ENCODE measurements around the gene ARMS2. TPM values are rescaled to one million over a fixed set of nuclear protein-coding genes. Genes with fewer than 3 reads are reported as not detected.

The ARMS2 gene
- total RNA-seq, 1 experiment from 2014 or later = not detected

GRCh38 chr10:122448600-122448999 is 5.9 kb upstream of the ARMS2 start:
- ChIA-PET CTCF (no interaction called here), POLR2A (ENCODE audit: unreplicated experiment) (no interaction called here)
- Histone ChIP-seq H3K36me3 (ENCODE audit: low read depth, low read length) (no peaks in the 10 kb centered on the region), H3K9ac (ENCODE audit: low read length) (no peak overlapping the region), H3K9me2 (replicated peaks; ENCODE audit: low read length) (no peaks in the 10 kb centered on the region), H3F3A (ENCODE audit: low read length, unreplicated experiment) (no peaks in the 10 kb centered on the region), H3K9me3 (ENCODE audit: low read length) (no peaks in the 10 kb centered on the region), H3K4me1 (ENCODE audit: insufficient read depth, low read length) (no peaks in the 10 kb centered on the region), H3K79me2 (ENCODE audit: low read length) (no peaks in the 10 kb centered on the region), H3K4me3 (ENCODE audit: low read length) (no peak overlapping the region), H3K27ac (ENCODE audit: low read length) (no peak overlapping the region), H3K27me3 (ENCODE audit: low read length) (no peaks in the 10 kb centered on the region), H3K4me2 (ENCODE audit: low read length) (no peak overlapping the region), H4K20me1 (ENCODE audit: low read length) (no peaks in the 10 kb centered on the region), H2AFZ (ENCODE audit: low read length) (no peak overlapping the region)
- DNase-seq (no peak), ATAC-seq (no peak)
- no TSS peak for BruUV-seq (replicated peaks)
- TF ChIP-seq EZH2phosphoT487 (IDR thresholded peaks at IDR 0.05; ENCODE audit: borderline replicate concordance, low read length) = no peak
- intact Hi-C loops (cut with micrococcal nuclease) = no loop called here

DNA sequence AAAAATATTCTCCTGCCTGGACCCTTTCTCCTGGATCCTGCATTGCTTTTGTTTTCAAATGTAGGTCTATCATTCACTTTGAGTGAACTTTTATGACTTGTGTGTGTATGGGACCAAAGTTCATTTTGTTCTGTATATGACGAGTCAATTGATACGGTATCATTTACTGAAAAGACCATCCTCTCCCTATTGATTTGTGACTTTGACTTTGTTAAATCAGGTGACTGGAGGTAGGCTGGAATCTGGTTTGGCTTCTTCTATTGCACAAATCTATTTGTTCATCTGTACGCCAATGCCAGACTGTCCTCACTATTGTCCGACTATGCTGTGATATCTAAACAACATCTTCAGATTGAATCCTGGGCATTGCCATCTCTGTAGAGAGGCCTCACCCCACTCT is 5.3 kb upstream of the ARMS2 start:
- DNase-seq (no peak), ATAC-seq (no peak)
- intact Hi-C loops (cut with micrococcal nuclease) = no loop called here
- no peaks in the 10 kb centered on the region for H3K9me2 ChIP-seq (replicated peaks; ENCODE audit: low read length)
- H3K9ac ChIP-seq (ENCODE audit: low read length) = no peak overlapping the region
- no peaks in the 10 kb centered on the region for H3K9me3 ChIP-seq (ENCODE audit: low read length)
- H3K4me2 ChIP-seq (ENCODE audit: low read length) = no peak overlapping the region
- H2AFZ ChIP-seq (ENCODE audit: low read length) = no peak overlapping the region
- H3K4me1 ChIP-seq (ENCODE audit: insufficient read depth, low read length) = no peaks in the 10 kb centered on the region
- no TSS peak for BruUV-seq (replicated peaks)
- H3K4me3 ChIP-seq (ENCODE audit: low read length) = no peak overlapping the region
- TF ChIP-seq EZH2 (IDR thresholded peaks at IDR 0.05; ENCODE audit: low read length, unreplicated experiment) (no peak), EZH2phosphoT487 (IDR thresholded peaks at IDR 0.05; ENCODE audit: borderline replicate concordance, low read length) (no peak), CTCF (conservative IDR thresholded peaks at IDR 0.05; ENCODE audit: low read depth, low read length) (no peak)
- no peak overlapping the region for H3K27ac ChIP-seq (ENCODE audit: low read length)
- no peaks in the 10 kb centered on the region for H3K36me3 ChIP-seq (ENCODE audit: low read depth, low read length)
- H3F3A ChIP-seq (ENCODE audit: low read length, unreplicated experiment) = no peaks in the 10 kb centered on the region
- POLR2A ChIA-PET (ENCODE audit: unreplicated experiment) = no interaction called here
- H3K27me3 ChIP-seq (ENCODE audit: low read length) = no peaks in the 10 kb centered on the region
- no peaks in the 10 kb centered on the region for H3K79me2 ChIP-seq (ENCODE audit: low read length)
- CTCF ChIA-PET = no interaction called here
- no peaks in the 10 kb centered on the region for H4K20me1 ChIP-seq (ENCODE audit: low read length)

DNA sequence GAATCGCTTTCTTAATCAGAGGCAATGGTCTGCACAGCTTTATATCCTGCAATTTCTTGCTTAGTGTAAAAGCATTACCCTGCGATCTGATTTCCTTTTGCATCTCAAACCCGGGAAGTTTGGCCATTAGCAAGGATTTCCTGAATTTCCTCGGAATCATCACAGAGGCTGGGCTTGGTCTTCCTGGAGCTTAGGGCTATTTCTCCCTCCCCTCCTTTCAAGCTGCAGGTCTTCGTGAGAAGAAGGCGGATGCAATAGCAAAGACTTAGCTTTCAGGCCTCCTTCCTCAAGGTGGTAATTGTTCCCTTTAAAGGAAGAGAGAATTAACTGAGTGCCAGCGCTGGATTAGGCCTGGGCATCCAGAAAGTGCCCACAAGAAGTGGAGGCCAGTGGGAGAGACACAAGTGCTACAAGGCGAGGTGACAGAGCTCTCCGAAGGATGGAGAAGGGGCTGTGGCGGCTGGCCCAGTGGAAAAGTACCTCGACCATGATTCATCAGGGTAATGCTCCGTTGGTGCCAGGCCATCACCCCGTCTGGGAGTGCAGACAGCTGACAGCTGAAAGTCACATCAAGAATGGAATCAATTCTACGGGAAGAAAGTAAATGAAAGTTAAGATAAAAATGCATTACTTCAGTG is 4.0 kb upstream of the ARMS2 start:
- no peaks in the 10 kb centered on the region for H3K9me2 ChIP-seq (replicated peaks; ENCODE audit: low read length)
- H3K27ac ChIP-seq (ENCODE audit: low read length) = no peak overlapping the region
- no peaks in the 10 kb centered on the region for H3K27me3 ChIP-seq (ENCODE audit: low read length)
- no TSS peak for BruUV-seq (replicated peaks)
- H3K9ac ChIP-seq (ENCODE audit: low read length) = no peak overlapping the region
- no peaks in the 10 kb centered on the region for H3F3A ChIP-seq (ENCODE audit: low read length, unreplicated experiment)
- no peaks in the 10 kb centered on the region for H3K79me2 ChIP-seq (ENCODE audit: low read length)
- H3K4me1 ChIP-seq (ENCODE audit: insufficient read depth, low read length) = no peaks in the 10 kb centered on the region
- ATAC-seq (no peak), DNase-seq (no peak)
- intact Hi-C loops (cut with micrococcal nuclease) = no loop called here
- no peak overlapping the region for H3K4me2 ChIP-seq (ENCODE audit: low read length)
- ChIA-PET CTCF (no interaction called here), POLR2A (ENCODE audit: unreplicated experiment) (interaction anchor here (0.6 kb wide), 1 partner anchor 56 kb away, joined by 3 read pairs; no protein-coding TSS in a partner anchor)
- no peaks in the 10 kb centered on the region for H3K9me3 ChIP-seq (ENCODE audit: low read length)
- no peak for TF ChIP-seq CTCF (conservative IDR thresholded peaks at IDR 0.05; ENCODE audit: low read depth, low read length)
- no peak for TF ChIP-seq EZH2phosphoT487 (IDR thresholded peaks at IDR 0.05; ENCODE audit: borderline replicate concordance, low read length)
- TF ChIP-seq EZH2 (IDR thresholded peaks at IDR 0.05; ENCODE audit: low read length, unreplicated experiment) = no peak
- no peaks in the 10 kb centered on the region for H3K36me3 ChIP-seq (ENCODE audit: low read depth, low read length)
- no peak overlapping the region for H2AFZ ChIP-seq (ENCODE audit: low read length)
- no peaks in the 10 kb centered on the region for H4K20me1 ChIP-seq (ENCODE audit: low read length)
- H3K4me3 ChIP-seq (ENCODE audit: low read length) = no peak overlapping the region
